Small intestine (tissue), 7 donors: ENCODE data around the gene POU2AF1. TPM values are rescaled to one million over a fixed set of nuclear protein-coding genes. Genes with fewer than 3 reads are reported as not detected.
"Not testable (repeated sequence)": the region's sequence is repeated elsewhere in the genome, so short reads cannot be mapped to it uniquely, and the experiment has no call there.

Experiments
- DNase-seq, 2 donors: peaks; one replicate each; pipeline versions ENCODE4 v3.0.0 to v3.0.0-alpha.2; 2013
- FAIRE-seq: peaks from 2 replicates; lab custom pipeline; 2012; peaks lifted over from hg19 to GRCh38; lab: Jason Lieb, UNC
- H3K27ac ChIP-seq, 3 donors: one replicate each; pipeline ENCODE4 v1.5.1; 2013; ENCODE audit warnings: low read length in 2 of 3, mild to moderate bottlenecking in 2 of 3, control low read depth in 1 of 3, inconsistent platforms in 1 of 3, low read depth in 1 of 3, moderate library complexity in 1 of 3
- H3K27me3 ChIP-seq, 3 donors: one replicate each; pipeline ENCODE4 v1.6.1; 2013; ENCODE audit warnings: low read length in 3 of 3, inconsistent platforms in 1 of 3; ENCODE audit not compliant: control insufficient read depth in 3 of 3, insufficient read depth in 3 of 3
- H3K36me3 ChIP-seq, 3 donors: one replicate each; pipeline ENCODE4 v1.6.1; 2013; ENCODE audit warnings: low read length in 3 of 3, inconsistent platforms in 1 of 3, low read depth in 1 of 3, mild to moderate bottlenecking in 1 of 3, moderate library complexity in 1 of 3; ENCODE audit not compliant: control insufficient read depth in 3 of 3, insufficient read depth in 2 of 3
- H3K4me1 ChIP-seq, 3 donors: one replicate each; pipeline ENCODE4 v1.6.1; 2013; ENCODE audit warnings: low read length in 2 of 3, inconsistent platforms in 1 of 3, low read depth in 1 of 3, mild to moderate bottlenecking in 1 of 3, moderate library complexity in 1 of 3; ENCODE audit not compliant: control insufficient read depth in 3 of 3, insufficient read depth in 2 of 3
- H3K4me3 ChIP-seq, 3 donors: one replicate each; pipeline ENCODE4 v1.5.1; 2013; ENCODE audit warnings: low read length in 3 of 3, control low read depth in 1 of 3, inconsistent platforms in 1 of 3, low read depth in 1 of 3, mild to moderate bottlenecking in 1 of 3, moderate library complexity in 1 of 3
- H3K9me3 ChIP-seq, 2 donors: one replicate each; pipeline ENCODE4 v1.6.1; 2013; ENCODE audit warnings: low read depth in 1 of 2, low read length in 1 of 2; ENCODE audit not compliant: control insufficient read depth in 2 of 2, insufficient read depth in 1 of 2
- WGBS, 3 donors: extraction: QIAGEN DNeasy Blood & Tissue Kit; methylation state at CpG; one replicate each; pipeline ENCODE4 v1.1.7; 2013; 5-methylcytosine and 5-hydroxymethylcytosine counted together
- polyA plus RNA-seq, 4 donors: library from polyadenylated mRNA; stranded (reverse) in 3 of 4; unstranded in 1 of 4; fragments of 200-250 nt in 3 of 4; fragments of 120-200 nt in 1 of 4; gene quantifications; one replicate each; pipeline versions ENCODE4 v1.2.1 to v1.2.3, GENCODE V29; 2013
- donor health status: healthy with polysubstance abuse.
- donor health status: control.
- donor health status: control.
- donor health status: Bipolar disorder and iron deficiency.
- donor health status: healthy.

The POU2AF1 gene
- polyA plus RNA-seq, 4 donors = 1.0 to 9.2 (median 3.4) TPM

- no peaks in the 10 kb centered on the region for H3K36me3 ChIP-seq
- no peaks in the 10 kb centered on the region for H3K9me3 ChIP-seq
- 63 to 79% (median 71%) methylated on average over 2 of the region's 2 CpGs for WGBS, 3 donors
- no peak overlapping the region for H3K27ac ChIP-seq
- H3K4me1 ChIP-seq = no peaks in the 10 kb centered on the region
- H3K4me3 ChIP-seq = no peak overlapping the region
- no peak for DNase-seq
- H3K27me3 ChIP-seq = no peaks in the 10 kb centered on the region
- FAIRE-seq = no peak
Measured at GRCh38 chr11:111397034-111397433, 18.0 kb upstream of the POU2AF1 start.

- Histone ChIP-seq H3K36me3 (no peaks in the 10 kb centered on the region), H3K9me3 (no peaks in the 10 kb centered on the region), H3K4me3 (no peak overlapping the region), H3K4me1 (no peaks in the 10 kb centered on the region), H3K27me3 (no peaks in the 10 kb centered on the region), H3K27ac (no peak overlapping the region)
- 95% methylated on average over 7 of the region's 7 CpGs for WGBS, 3 donors
- DNase-seq (no peak), FAIRE-seq (no peak)
Measured at GRCh38 chr11:111395749-111396148, 16.7 kb upstream of the POU2AF1 start.

GRCh38 chr11:111395081-111395480 lies 16.0 kb upstream of the POU2AF1 start:
- no peak overlapping the region for H3K27ac ChIP-seq
- FAIRE-seq = no peak

GRCh38 chr11:111394147-111394546 lies 15.1 kb upstream of the POU2AF1 start:
- not testable (repeated sequence) for DNase-seq, H3K27me3 ChIP-seq, H3K4me1 ChIP-seq, H3K9me3 ChIP-seq, H3K27ac ChIP-seq, H3K4me3 ChIP-seq, FAIRE-seq, H3K36me3 ChIP-seq
- WGBS, 3 donors = 56 to 65% (median 57%) methylated on average over 4 of the region's 4 CpGs

More at GRCh38 chr11:111395081-111395480, 16.0 kb upstream of the POU2AF1 start:
- H3K36me3 ChIP-seq = no peaks in the 10 kb centered on the region
- H3K4me3 ChIP-seq = no peak overlapping the region
- no peaks in the 10 kb centered on the region for H3K27me3 ChIP-seq
- no peaks in the 10 kb centered on the region for H3K4me1 ChIP-seq
- DNase-seq = no peak
- WGBS, 3 donors = 67 to 72% (median 68%) methylated on average over 5 to 7 of the region's 7 CpGs
- no peaks in the 10 kb centered on the region for H3K9me3 ChIP-seq

GRCh38 chr11:111393585-111393984 lies 14.5 kb upstream of the POU2AF1 start:
- Histone ChIP-seq H3K27ac (no peak overlapping the region), H3K27me3 (no peaks in the 10 kb centered on the region), H3K4me1 (no peaks in the 10 kb centered on the region), H3K4me3 (no peak overlapping the region), H3K36me3 (no peaks in the 10 kb centered on the region), H3K9me3 (no peaks in the 10 kb centered on the region)
- FAIRE-seq = no peak
- no peak for DNase-seq

GRCh38 chr11:111393096-111393495 lies 14.0 kb upstream of the POU2AF1 start:
- peak; percentile 28 to 77 for DNase-seq
- Histone ChIP-seq H3K36me3 (no peaks in the 10 kb centered on the region), H3K9me3 (no peaks in the 10 kb centered on the region), H3K4me3 (no peak overlapping the region), H3K27me3 (no peaks in the 10 kb centered on the region), H3K27ac (no peak overlapping the region), H3K4me1 (no peaks in the 10 kb centered on the region)
- no peak for FAIRE-seq
- 14 to 56% (median 25%) methylated on average over 5 of the region's 5 CpGs for WGBS, 3 donors

- H3K27ac ChIP-seq = no peak overlapping the region
- no peaks in the 10 kb centered on the region for H3K9me3 ChIP-seq
- no peaks in the 10 kb centered on the region for H3K36me3 ChIP-seq
- WGBS, 3 donors = 81 to 95% (median 89%) methylated on average over 4 of the region's 4 CpGs
- FAIRE-seq = no peak
- H3K27me3 ChIP-seq = no peaks in the 10 kb centered on the region
- DNase-seq = no peak
- no peaks in the 10 kb centered on the region for H3K4me1 ChIP-seq
- no peak overlapping the region for H3K4me3 ChIP-seq
Measured at GRCh38 chr11:111392552-111392951, 13.5 kb upstream of the POU2AF1 start.

GRCh38 chr11:111391328-111392124 lies 12.5 kb upstream of the POU2AF1 start:
- Histone ChIP-seq H3K27me3 (no peaks in the 10 kb centered on the region), H3K4me1 (no peaks in the 10 kb centered on the region), H3K9me3 (no peaks in the 10 kb centered on the region), H3K36me3 (no peaks in the 10 kb centered on the region), H3K4me3 (no peak overlapping the region), H3K27ac (no peak overlapping the region)
- no peak for FAIRE-seq
- WGBS, 3 donors = 88 to 97% (median 94%) methylated on average over 13 of the region's 13 CpGs
- no peak for DNase-seq

- Histone ChIP-seq H3K36me3 (no peaks in the 10 kb centered on the region), H3K9me3 (peaks cover 0 to 3% of the 10 kb centered on the region in 2 donors), H3K27me3 (no peaks in the 10 kb centered on the region), H3K4me3 (no peak overlapping the region), H3K4me1 (no peaks in the 10 kb centered on the region), H3K27ac (no peak overlapping the region)
- WGBS, 3 donors = 15 to 64% (median 43%) methylated on average over 1 of the region's 1 CpG
- FAIRE-seq (no peak), DNase-seq (peak in 1 of 2 donors; percentile 13)
Measured at GRCh38 chr11:111388842-111389241, 9.8 kb upstream of the POU2AF1 start.
